Mesodermal cell (in vitro differentiated cells): ENCODE measurements around the gene TUSC2.

Source experiments
- H3K27ac ChIP-seq: 2 replicates; pipeline ENCODE4 v1.7.0; 2013; ENCODE audit warnings: mild to moderate bottlenecking, low read depth, low read length, moderate library complexity; ENCODE audit not compliant: severe bottlenecking
- H3K36me3 ChIP-seq: 2 replicates; pipeline ENCODE4 v1.7.1; 2013; ENCODE audit warnings: mild to moderate bottlenecking, low read length, moderate library complexity; ENCODE audit not compliant: control insufficient read depth, insufficient read depth
- H3K4me1 ChIP-seq: one replicate; pipeline ENCODE4 v1.7.1; 2013; ENCODE audit warnings: mild to moderate bottlenecking, low read length; ENCODE audit not compliant: insufficient read depth, control insufficient read depth, poor library complexity, severe bottlenecking
- H3K4me3 ChIP-seq: 2 replicates; pipeline ENCODE4 v1.7.0; 2013; ENCODE audit warnings: low read length, control low read depth, mild to moderate bottlenecking; ENCODE audit not compliant: insufficient read depth, poor library complexity, severe bottlenecking; ENCODE audit errors: extremely low read depth
- H3K9me3 ChIP-seq: 2 replicates; pipeline ENCODE4 v1.7.1; 2013; ENCODE audit warnings: mild to moderate bottlenecking, low read length, moderate library complexity; ENCODE audit not compliant: control insufficient read depth
- WGBS, 2 experiments: methylation state at CpG; one replicate each; pipeline ENCODE4 v1.1.5; 2013; ENCODE audit warnings: missing lambda C conversion rate in 2 of 2; ENCODE audit not compliant: insufficient coverage in 2 of 2; 5-methylcytosine and 5-hydroxymethylcytosine counted together

TUSC2 gene

GRCh38 chr3:50278123-50278879 lies 49.7 kb downstream of the TUSC2 start:
- 81 to 94% methylated on average over 3 to 4 of the region's 4 CpGs for WGBS, 2 experiments
- Histone ChIP-seq H3K9me3 (no peaks in the 10 kb centered on the region), H3K4me3 (no peak overlapping the region), H3K36me3 (no peaks in the 10 kb centered on the region), H3K27ac (no peak overlapping the region), H3K4me1 (no peaks in the 10 kb centered on the region)

GRCh38 chr3:50276762-50277101 lies 51.3 kb downstream of the TUSC2 start:
- H3K4me1 ChIP-seq, result peaks cover 5% of the 10 kb centered on the region
- H3K27ac ChIP-seq, result no peak overlapping the region
- H3K36me3 ChIP-seq, result no peaks in the 10 kb centered on the region
- H3K4me3 ChIP-seq, result no peak overlapping the region
- 94 to 98% methylated on average over 17 of the region's 17 CpGs for WGBS, 2 experiments
- H3K9me3 ChIP-seq, result no peaks in the 10 kb centered on the region

DNA sequence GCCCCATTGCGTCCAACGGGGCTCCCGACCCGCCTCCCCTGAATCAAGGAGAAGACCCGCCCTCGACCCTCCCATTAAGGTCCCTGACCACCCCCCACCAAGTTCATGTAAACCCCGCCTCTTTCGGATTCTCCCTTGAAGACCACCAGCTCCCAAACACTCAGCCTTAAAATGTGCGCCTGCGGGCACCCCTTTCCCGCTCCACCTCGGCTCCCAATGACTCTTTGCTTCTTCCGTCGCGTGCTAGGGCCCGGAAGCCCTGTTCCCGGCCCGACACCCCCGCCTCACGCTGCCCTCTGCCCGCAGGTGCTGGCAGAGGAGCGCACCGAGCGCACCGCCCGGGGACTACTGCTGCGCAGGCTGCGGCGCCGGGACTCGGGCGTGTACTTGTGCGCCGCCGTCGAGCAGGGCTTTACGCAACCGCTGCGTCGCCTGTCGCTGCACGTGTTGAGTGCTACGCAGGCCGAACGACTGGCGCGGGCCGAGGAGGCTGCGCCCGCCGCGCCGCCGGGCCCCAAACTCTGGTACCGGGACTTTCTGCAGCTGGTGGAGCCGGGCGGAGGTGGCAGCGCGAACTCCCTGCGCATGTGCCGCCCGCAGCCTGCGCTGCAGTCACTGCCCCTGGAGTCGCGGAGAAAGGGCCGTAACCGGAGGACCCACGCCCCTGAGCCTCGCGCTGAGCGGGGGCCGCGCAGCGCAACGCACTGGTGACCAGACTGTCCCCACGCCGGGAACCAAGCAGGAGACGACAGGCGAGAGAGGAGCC lies 51.8 kb downstream of the TUSC2 start:
- WGBS, 2 experiments, result 86 to 87% methylated on average over 68 to 78 of the region's 79 CpGs
- Histone ChIP-seq H3K9me3 (no peaks in the 10 kb centered on the region), H3K4me1 (peaks cover 11% of the 10 kb centered on the region), H3K36me3 (no peaks in the 10 kb centered on the region), H3K4me3 (no peak overlapping the region), H3K27ac (no peak overlapping the region)

GRCh38 chr3:50275141-50275995 lies 52.7 kb downstream of the TUSC2 start:
- no peaks in the 10 kb centered on the region for H3K9me3 ChIP-seq
- H3K4me1 ChIP-seq, result peaks cover 19% of the 10 kb centered on the region
- H3K36me3 ChIP-seq, result no peaks in the 10 kb centered on the region
- 17 to 22% methylated on average over 39 to 63 of the region's 65 CpGs for WGBS, 2 experiments
- peak overlapping the region; percentile 19 for H3K4me3 ChIP-seq
- H3K27ac ChIP-seq, result no peak overlapping the region
